Heart left ventricle (tissue), 16 donors: Measurements from ENCODE around the gene RSPH1. TPM values are rescaled to one million over a fixed set of nuclear protein-coding genes. Genes with fewer than 3 reads are reported as not detected.

ENCODE experiments used
- ATAC-seq, 4 donors: fragments of 200-7000 bp; cut with Tn5 transposase; one replicate each; pipeline ENCODE4 v1.9.1; 2020 to 2022; ENCODE audit warnings: moderate library complexity in 4 of 4, mild to moderate bottlenecking in 3 of 4, moderate number of reproducible peaks in 1 of 4
- DNase-seq, 5 donors: peaks; one replicate each; pipeline ENCODE4 v3.0.0-alpha.2; 2020
- H3K27ac ChIP-seq, 12 donors: fragments of 200-600 bp; sonication (generic) in 4 of 12; one replicate each; pipeline versions ENCODE4 v1.5.0 to v1.8.0; 2016 to 2022; ENCODE audit warnings: mild to moderate bottlenecking in 2 of 12
- H3K27me3 ChIP-seq, 9 donors: fragments of 200-600 bp; sonication (generic) in 2 of 9; one replicate each; pipeline versions ENCODE4 v1.5.1 to v1.8.0; 2016 to 2022; ENCODE audit warnings: mild to moderate bottlenecking in 3 of 9
- H3K36me3 ChIP-seq, 9 donors: fragments of 200-600 bp; sonication (generic) in 2 of 9; one replicate each; pipeline versions ENCODE4 v1.5.0 to v1.8.0; 2018 to 2022; ENCODE audit warnings: mild to moderate bottlenecking in 2 of 9
- H3K4me1 ChIP-seq, 12 donors: fragments of 200-600 bp; sonication (generic) in 4 of 12; one replicate each; pipeline versions ENCODE4 v1.5.0 to v1.8.0; 2016 to 2022; ENCODE audit warnings: mild to moderate bottlenecking in 3 of 12
- H3K4me3 ChIP-seq, 12 donors: fragments of 200-600 bp; sonication (generic) in 4 of 12; one replicate each; pipeline versions ENCODE4 v1.5.0 to v1.8.0; 2017 to 2022; ENCODE audit warnings: mild to moderate bottlenecking in 9 of 12, moderate library complexity in 4 of 12
- H3K9me3 ChIP-seq, 12 donors: fragments of 200-600 bp; sonication (generic) in 4 of 12; one replicate each; pipeline versions ENCODE4 v1.5.0 to v1.8.0; 2016 to 2022; ENCODE audit warnings: mild to moderate bottlenecking in 1 of 12
- CTCF ChIP-seq, 12 donors: fragments of 200-600 bp; sonication (generic) in 4 of 12; IDR thresholded peaks; one replicate each; pipeline versions ENCODE4 v1.5.0 to v1.8.0; 2018 to 2022; ENCODE audit warnings: antibody characterized with exemption in 12 of 12, mild to moderate bottlenecking in 5 of 12
- POLR2A ChIP-seq, 2 donors: fragments of 450-650 bp; IDR thresholded peaks; one replicate each; pipeline ENCODE4 v1.6.1; 2017; ENCODE audit warnings: antibody characterized with exemption in 2 of 2, mild to moderate bottlenecking in 2 of 2, moderate library complexity in 2 of 2
- WGBS, 4 donors: extraction: QIAGEN DNeasy Blood & Tissue Kit in 2 of 4; methylation state at CpG; one replicate each; pipeline versions ENCODE4 v1.1.5 to v1.1.7; 2013 to 2018; 5-methylcytosine and 5-hydroxymethylcytosine counted together
- intact Hi-C, 10 donors: fragments of 100-400 bp; cut with DNase I; formaldehyde crosslinking; loops; one replicate each; pipeline versions ENCODE4 v1.11.1 to v1.14.2; 2022
- polyA plus RNA-seq, 2 donors: library from polyadenylated mRNA; stranded (reverse); fragments of 200-250 nt; gene quantifications; one replicate each; pipeline ENCODE4 v1.2.3, GENCODE V29; 2013
- total RNA-seq, 9 donors: library from RNA; depleted of rRNA in 2 of 9; stranded (reverse); fragments of >200 nt in 2 of 9; fragmentation: NEBNext Ultra II Directional in 3 of 9; extraction: Animal tissue kit (Norgen Biotek cat#: 25700) in 3 of 9; gene quantifications; one replicate each; pipeline versions ENCODE4 v1.1.0 to v1.2.4, GENCODE V29; 2016 to 2023
- donor health status: ischemic (EF 13 %, LVEDD 7.1; RV severe dilation, severe dysfunction).
- donor health status: healthy with polysubstance abuse.
- donor health status: DM: no; HTN: yes; CAD: no.
- donor health status: DM: no; HTN: no; CAD: no.
- donor health status: ischemic (EF 25% LVEDD 6.9; RV normal size, moderate dysfunction).
- donor health status: ischemic (EF 25% LVEDD 5.7; RV mildly dilated, moderate dysfunction).
- donor health status: healthy.
- donor health status: DM: yes; HTN: yes; CAD: no.
- donor health status: ischemic (EF 35%, LVEDD 5.7; RV mildly dilated, moderate dysfunction).
- donor health status: nonischemic (EF 11% LVEDD 7.7; RV severe dilation, severe dysfunction).
- donor health status: DM: yes; HTN: yes; CAD: no.
- donor health status: PGD.
- donor health status: ischemic (EF 29% LVEDD 5.4; RV normal size, mild dysfunction).
- donor health status: nonischemic (EF 23%, LVEDD 6.1; RV moderate dilation, normal function).

Gene RSPH1
- total and polyA plus RNA-seq, 11 donors, result 0.11 to 0.18 TPM; not detected in 9

GRCh38 chr21:42499444-42500112 lies 3.6 kb upstream of the RSPH1 start:
- Histone ChIP-seq H3K36me3 (no peaks in the 10 kb centered on the region), H3K4me3 (no peak overlapping the region), H3K27me3 (no peaks in the 10 kb centered on the region), H3K4me1 (peaks cover 0 to 15% (median 7%) of the 10 kb centered on the region in 12 donors), H3K9me3 (no peaks in the 10 kb centered on the region), H3K27ac (no peak overlapping the region)
- DNase-seq, result no peak
- WGBS, 4 donors, result 69 to 80% (median 75%) methylated on average over 15 of the region's 15 CpGs
- no peak for ATAC-seq
- no peak for TF ChIP-seq CTCF (IDR thresholded peaks at IDR 0.05)
- TF ChIP-seq POLR2A (IDR thresholded peaks at IDR 0.05), result no peak
- intact Hi-C loops, result loop anchor here in 1 of 10 donors (10.0 kb wide), 1 partner anchor 65 kb away; no protein-coding TSS in a partner anchor

GRCh38 chr21:42498012-42498411 lies 2.0 kb upstream of the RSPH1 start:
- Histone ChIP-seq H3K27me3 (no peaks in the 10 kb centered on the region), H3K4me1 (peaks cover 0 to 15% (median 7%) of the 10 kb centered on the region in 12 donors), H3K27ac (no peak overlapping the region), H3K4me3 (no peak overlapping the region), H3K9me3 (no peaks in the 10 kb centered on the region), H3K36me3 (no peaks in the 10 kb centered on the region)
- intact Hi-C loops, result no loop called here
- WGBS, 4 donors, result 80 to 86% (median 83%) methylated on average over 5 of the region's 5 CpGs
- ATAC-seq, result no peak
- DNase-seq, result no peak
- TF ChIP-seq POLR2A (IDR thresholded peaks at IDR 0.05) (no peak), CTCF (IDR thresholded peaks at IDR 0.05) (no peak)

- intact Hi-C loops, result no loop called here
- DNase-seq, result peak in 1 of 5 donors; percentile 45
Observed at GRCh38 chr21:42496839-42497202, 797 bp upstream of the RSPH1 start.

GRCh38 chr21:42495765-42496119 lies 282 bp downstream of the RSPH1 start:
- DNase-seq (no peak), ATAC-seq (peak in 1 of 4 donors; percentile 1)
- Histone ChIP-seq H3K4me1 (peaks cover 0 to 15% (median 7%) of the 10 kb centered on the region in 12 donors), H3K36me3 (no peaks in the 10 kb centered on the region), H3K27ac (peak overlapping the region in 2 of 12 donors; percentile 64 to 80), H3K4me3 (peak overlapping the region; percentile 28 to 81 (median 65)), H3K9me3 (no peaks in the 10 kb centered on the region), H3K27me3 (no peaks in the 10 kb centered on the region)
- TF ChIP-seq POLR2A (IDR thresholded peaks at IDR 0.05) (no peak), CTCF (IDR thresholded peaks at IDR 0.05) (no peak)
- intact Hi-C loops, result no loop called here
- WGBS, 4 donors, result 1 to 3% (median 2%) methylated on average over 14 to 18 of the region's 18 CpGs

More at GRCh38 chr21:42496839-42497202, 797 bp upstream of the RSPH1 start:
- peak overlapping the region in 11 of 12 donors; percentile 27 to 83 (median 61) for H3K27ac ChIP-seq
- peak overlapping the region; percentile 12 to 81 (median 65) for H3K4me3 ChIP-seq
- no peaks in the 10 kb centered on the region for H3K9me3 ChIP-seq
- WGBS, 4 donors, result 21 to 24% (median 22%) methylated on average over 19 of the region's 19 CpGs
- TF ChIP-seq CTCF (IDR thresholded peaks at IDR 0.05), result no peak
- TF ChIP-seq POLR2A (IDR thresholded peaks at IDR 0.05), result no peak
- H3K27me3 ChIP-seq, result no peaks in the 10 kb centered on the region
- ATAC-seq, result peak; percentile 2 to 8 (median 2)
- no peaks in the 10 kb centered on the region for H3K36me3 ChIP-seq
- H3K4me1 ChIP-seq, result peaks cover 0 to 15% (median 7%) of the 10 kb centered on the region in 12 donors
